ENCODE measurements around the gene AGTRAP. TPM values are rescaled to one million over a fixed set of nuclear protein-coding genes. Genes with fewer than 3 reads are reported as not detected.

The AGTRAP gene
- total and polyA plus RNA-seq, 9 of the 15 experiments (the other 6 are each of a cell fraction or from before 2014, with no cell fraction given): 26.8 to 105 (median 57.5) TPM

DNA sequence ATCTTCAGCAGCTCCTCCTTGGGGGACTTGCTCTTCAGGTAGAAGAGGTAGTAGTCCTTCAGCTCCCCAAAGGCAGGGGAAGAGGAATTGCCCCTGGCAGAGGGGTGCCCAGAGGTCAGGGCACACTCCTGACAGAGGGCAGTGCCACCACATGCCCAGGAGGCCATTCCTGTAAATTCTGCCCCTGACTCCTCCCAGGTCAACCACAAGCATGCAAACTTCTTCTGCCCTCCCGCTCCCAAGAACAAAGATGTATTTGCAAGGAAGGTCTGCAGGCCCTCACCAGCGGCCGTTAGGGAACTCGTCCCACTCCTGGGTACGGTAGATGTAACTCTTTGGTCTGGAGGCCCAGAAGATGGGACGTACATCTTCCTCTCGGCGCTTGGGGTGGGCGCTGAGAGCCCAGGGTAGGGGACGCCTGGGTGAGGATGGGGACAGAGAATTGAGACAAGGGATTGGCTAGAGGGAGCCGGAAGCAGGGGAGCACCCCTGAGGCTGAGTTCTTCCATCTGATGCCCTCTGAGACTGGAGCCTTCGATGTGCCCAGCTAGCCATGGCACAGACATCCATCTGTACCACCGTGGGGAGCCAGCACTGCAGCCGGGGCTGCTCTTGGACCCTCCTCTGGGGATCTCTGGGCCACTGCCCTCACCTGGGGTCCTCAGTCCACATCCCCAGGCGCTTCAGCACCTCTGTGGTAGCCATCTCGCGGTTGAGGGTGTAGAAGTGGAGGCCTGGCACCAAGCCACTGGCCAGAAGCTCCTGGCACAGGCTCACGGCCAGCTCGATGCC is 58.7 kb downstream of the AGTRAP start (continued):
- TF ChIP-seq, protein P1, sequence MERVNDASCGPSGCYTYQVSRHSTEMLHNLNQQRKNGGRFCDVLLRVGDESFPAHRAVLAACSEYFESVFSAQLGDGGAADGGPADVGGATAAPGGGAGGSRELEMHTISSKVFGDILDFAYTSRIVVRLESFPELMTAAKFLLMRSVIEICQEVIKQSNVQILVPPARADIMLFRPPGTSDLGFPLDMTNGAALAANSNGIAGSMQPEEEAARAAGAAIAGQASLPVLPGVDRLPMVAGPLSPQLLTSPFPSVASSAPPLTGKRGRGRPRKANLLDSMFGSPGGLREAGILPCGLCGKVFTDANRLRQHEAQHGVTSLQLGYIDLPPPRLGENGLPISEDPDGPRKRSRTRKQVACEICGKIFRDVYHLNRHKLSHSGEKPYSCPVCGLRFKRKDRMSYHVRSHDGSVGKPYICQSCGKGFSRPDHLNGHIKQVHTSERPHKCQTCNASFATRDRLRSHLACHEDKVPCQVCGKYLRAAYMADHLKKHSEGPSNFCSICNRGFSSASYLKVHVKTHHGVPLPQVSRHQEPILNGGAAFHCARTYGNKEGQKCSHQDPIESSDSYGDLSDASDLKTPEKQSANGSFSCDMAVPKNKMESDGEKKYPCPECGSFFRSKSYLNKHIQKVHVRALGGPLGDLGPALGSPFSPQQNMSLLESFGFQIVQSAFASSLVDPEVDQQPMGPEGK (CRISPR knock-in tag; IDR thresholded peaks at IDR 0.05; ENCODE audit: borderline replicate concordance): no peak
- TF ChIP-seq, protein P2, sequence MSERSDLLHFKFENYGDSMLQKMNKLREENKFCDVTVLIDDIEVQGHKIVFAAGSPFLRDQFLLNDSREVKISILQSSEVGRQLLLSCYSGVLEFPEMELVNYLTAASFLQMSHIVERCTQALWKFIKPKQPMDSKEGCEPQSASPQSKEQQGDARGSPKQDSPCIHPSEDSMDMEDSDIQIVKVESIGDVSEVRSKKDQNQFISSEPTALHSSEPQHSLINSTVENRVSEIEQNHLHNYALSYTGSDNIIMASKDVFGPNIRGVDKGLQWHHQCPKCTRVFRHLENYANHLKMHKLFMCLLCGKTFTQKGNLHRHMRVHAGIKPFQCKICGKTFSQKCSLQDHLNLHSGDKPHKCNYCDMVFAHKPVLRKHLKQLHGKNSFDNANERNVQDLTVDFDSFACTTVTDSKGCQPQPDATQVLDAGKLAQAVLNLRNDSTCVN (CRISPR knock-in tag; IDR thresholded peaks at IDR 0.05): no peak
- no peak for TF ChIP-seq SMAD2 (IDR thresholded peaks at IDR 0.05; ENCODE audit: low read depth, low read length)
- TF ChIP-seq XRCC4 (IDR thresholded peaks at IDR 0.05; ENCODE audit: extremely low read depth, insufficient read depth, insufficient read length): no peak
- TF ChIP-seq WHSC1 (IDR thresholded peaks at IDR 0.05; ENCODE audit: low read length): peak; percentile 59
- TF ChIP-seq, protein P3, sequence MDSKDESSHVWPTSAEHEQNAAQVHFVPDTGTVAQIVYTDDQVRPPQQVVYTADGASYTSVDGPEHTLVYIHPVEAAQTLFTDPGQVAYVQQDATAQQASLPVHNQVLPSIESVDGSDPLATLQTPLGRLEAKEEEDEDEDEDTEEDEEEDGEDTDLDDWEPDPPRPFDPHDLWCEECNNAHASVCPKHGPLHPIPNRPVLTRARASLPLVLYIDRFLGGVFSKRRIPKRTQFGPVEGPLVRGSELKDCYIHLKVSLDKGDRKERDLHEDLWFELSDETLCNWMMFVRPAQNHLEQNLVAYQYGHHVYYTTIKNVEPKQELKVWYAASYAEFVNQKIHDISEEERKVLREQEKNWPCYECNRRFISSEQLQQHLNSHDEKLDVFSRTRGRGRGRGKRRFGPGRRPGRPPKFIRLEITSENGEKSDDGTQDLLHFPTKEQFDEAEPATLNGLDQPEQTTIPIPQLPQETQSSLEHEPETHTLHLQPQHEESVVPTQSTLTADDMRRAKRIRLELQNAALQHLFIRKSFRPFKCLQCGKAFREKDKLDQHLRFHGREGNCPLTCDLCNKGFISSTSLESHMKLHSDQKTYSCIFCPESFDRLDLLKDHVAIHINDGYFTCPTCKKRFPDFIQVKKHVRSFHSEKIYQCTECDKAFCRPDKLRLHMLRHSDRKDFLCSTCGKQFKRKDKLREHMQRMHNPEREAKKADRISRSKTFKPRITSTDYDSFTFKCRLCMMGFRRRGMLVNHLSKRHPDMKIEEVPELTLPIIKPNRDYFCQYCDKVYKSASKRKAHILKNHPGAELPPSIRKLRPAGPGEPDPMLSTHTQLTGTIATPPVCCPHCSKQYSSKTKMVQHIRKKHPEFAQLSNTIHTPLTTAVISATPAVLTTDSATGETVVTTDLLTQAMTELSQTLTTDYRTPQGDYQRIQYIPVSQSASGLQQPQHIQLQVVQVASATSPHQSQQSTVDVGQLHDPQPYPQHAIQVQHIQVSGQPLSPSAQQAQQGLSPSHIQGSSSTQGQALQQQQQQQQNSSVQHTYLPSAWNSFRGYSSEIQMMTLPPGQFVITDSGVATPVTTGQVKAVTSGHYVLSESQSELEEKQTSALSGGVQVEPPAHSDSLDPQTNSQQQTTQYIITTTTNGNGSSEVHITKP (IDR thresholded peaks at IDR 0.05; ENCODE audit: partially characterized antibody): no peak
- TF ChIP-seq, protein P4, sequence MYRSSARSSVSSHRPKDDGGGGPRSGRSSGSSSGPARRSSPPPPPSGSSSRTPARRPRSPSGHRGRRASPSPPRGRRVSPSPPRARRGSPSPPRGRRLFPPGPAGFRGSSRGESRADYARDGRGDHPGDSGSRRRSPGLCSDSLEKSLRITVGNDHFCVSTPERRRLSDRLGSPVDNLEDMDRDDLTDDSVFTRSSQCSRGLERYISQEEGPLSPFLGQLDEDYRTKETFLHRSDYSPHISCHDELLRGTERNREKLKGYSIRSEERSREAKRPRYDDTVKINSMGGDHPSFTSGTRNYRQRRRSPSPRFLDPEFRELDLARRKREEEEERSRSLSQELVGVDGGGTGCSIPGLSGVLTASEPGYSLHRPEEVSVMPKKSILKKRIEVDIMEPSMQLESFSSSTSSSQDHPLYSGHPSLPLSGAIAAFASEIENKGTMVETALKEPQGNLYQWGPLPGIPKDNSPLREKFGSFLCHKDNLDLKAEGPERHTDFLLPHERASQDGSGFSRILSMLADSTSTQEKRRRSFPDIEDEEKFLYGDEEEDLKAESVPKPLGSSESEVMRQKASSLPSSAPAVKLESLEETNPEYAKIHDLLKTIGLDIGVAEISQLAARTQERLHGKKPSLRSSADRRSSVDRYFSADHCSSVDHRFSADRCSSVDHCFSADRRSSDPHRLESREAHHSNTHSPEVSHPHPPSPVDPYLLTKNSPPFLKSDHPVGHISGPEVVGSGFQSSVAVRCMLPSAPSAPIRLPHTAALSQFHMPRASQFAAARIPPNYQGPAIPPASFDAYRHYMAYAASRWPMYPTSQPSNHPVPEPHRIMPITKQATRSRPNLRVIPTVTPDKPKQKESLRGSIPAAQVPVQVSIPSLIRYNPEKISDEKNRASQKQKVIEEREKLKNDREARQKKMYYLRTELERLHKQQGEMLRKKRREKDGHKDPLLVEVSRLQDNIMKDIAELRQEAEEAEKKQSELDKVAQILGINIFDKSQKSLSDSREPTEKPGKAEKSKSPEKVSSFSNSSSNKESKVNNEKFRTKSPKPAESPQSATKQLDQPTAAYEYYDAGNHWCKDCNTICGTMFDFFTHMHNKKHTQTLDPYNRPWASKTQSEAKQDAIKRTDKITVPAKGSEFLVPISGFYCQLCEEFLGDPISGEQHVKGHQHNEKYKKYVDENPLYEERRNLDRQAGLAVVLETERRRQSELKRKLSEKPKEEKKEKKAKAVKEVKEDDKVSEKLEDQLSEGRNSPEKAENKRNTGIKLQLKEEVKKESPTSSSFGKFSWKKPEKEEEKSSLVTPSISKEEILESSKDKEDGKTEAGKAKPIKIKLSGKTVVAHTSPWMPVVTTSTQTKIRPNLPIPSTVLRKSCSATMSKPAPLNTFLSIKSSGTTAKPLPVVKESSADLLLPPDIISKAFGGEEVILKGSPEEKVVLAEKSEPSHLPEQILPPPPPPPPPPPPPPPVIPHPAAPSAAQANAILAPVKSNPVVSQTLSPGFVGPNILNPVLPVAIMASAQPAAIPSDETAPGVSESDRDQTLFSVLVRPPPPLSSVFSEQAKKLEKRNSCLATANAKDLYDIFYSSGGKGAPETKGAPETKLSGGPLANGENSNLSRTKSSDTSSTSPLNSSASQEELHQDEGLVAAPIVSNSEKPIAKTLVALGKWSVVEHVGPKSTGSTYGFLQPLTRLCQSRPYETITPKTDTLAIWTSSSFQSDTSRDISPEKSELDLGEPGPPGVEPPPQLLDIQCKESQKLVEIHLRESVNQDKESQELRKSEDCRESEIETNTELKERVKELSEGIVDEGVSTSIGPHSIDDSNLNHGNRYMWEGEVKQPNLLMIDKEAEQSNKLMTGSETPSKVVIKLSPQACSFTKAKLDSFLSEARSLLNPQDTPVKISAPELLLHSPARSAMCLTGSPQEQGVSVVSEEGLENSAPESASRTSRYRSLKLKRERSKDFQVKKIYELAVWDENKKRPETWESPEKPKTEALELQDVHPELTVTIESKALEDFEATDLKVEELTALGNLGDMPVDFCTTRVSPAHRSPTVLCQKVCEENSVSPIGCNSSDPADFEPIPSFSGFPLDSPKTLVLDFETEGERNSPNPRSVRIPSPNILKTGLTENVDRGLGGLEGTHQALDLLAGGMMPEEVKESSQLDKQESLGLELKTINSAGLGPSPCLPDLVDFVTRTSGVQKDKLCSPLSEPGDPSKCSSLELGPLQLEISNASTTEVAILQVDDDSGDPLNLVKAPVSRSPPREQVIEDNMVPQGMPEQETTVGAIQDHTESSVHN (IDR thresholded peaks at IDR 0.05; ENCODE audit: borderline replicate concordance in 1 of 2, low read depth in 1 of 2): no peak
- TF ChIP-seq ZNF324 (CRISPR knock-in tag; IDR thresholded peaks at IDR 0.05): no peak
- TF ChIP-seq POLR2AphosphoS2 (IDR thresholded peaks at IDR 0.05; ENCODE audit: low read length): peak; percentile 0; the same call in 1 of the 2 replicates
- TF ChIP-seq ZEB2 (IDR thresholded peaks at IDR 0.05): no peak
- TF ChIP-seq CBFB (CRISPR knock-in tag; IDR thresholded peaks at IDR 0.05): peak; percentile 61
- no peak for TF ChIP-seq PTRF (tag; IDR thresholded peaks at IDR 0.05)
